ENCODE data around the gene CCL25.

GRCh38 chr19:8088752-8089663, 36.4 kb downstream of the CCL25 start:
- TF ChIP-seq POLR2A (IDR thresholded peaks at IDR 0.05) (no peak), CTCF (IDR thresholded peaks at IDR 0.05) (no peak), POLR2AphosphoS5 (IDR thresholded peaks at IDR 0.05) (no peak), EP300 (IDR thresholded peaks at IDR 0.05) (no peak)

Measured in upper lobe of left lung (tissue), 4 donors.